Amniotic stem cell (primary cell): ENCODE measurements around the gene UBXN10.
A peak's percentile ranks its signal among the peaks of the same experiment; 100 is the strongest.
"Not testable (repeated sequence)": the region's sequence is repeated elsewhere in the genome, so short reads cannot be mapped to it uniquely, and the experiment has no call there.

Experiments
- DNase-seq: peaks from one replicate; lab custom pipeline; 2025; lab: John Stamatoyannopoulos, UW

UBXN10 gene

DNA sequence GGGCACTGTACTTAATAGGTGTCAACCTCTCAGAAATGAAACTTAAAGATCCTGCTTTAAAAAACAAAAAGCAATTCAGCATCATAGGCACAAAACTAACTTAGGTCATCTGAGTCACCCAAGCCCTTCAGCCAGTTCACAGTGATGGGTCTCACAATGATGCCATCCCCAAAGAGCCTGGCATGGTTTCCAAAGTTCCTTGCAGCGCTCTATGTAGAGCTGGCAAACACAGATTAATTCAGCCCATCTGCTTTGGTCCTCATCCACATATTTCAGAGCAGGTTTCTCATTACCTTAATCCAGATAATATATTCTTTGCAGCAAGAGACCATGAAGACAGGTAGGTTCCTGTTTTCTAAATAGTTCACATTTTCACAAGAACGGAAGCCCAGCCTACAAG, 15.1 kb downstream of the UBXN10 start:
- DNase-seq: no peak

DNA sequence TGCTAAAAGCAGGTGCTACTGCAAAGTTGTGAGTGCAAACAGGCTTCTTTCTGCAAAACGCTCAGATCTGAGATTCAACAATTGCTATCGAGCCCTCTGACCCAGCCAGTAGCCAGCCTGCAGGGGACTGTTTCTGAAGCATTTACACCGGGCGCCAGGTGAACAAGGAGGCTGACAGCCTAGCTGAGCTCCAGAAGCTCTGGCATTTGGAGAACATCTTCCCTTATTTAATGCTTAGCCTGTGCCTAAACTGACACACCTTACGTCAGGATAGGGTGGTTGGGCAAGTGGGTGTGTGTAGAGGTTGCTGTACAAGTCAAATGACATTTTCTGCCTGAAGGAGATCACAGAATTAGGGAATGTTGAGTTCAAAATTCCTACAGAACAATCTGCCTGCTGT, 16.3 kb downstream of the UBXN10 start:
- no peak for DNase-seq

DNA sequence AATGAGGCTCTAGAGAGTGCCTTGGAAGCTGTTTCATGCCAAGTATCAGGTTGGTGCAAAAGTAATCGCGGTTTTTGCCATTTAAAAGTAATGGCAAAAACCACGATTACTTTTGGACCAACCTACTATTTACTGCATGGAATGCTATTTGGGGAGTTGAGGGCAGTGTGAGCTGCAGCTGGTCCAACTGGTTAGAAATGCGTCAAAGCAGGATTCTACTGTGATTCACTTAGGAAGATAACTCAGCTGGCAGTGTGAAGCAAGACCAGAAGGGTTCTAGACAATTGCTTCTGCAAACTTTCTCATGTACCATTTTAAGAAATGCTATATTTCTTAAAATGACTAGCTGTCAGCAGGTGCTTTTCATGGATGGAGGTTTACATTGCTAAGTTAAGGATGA, 21.6 kb downstream of the UBXN10 start:
- DNase-seq: no peak

DNA sequence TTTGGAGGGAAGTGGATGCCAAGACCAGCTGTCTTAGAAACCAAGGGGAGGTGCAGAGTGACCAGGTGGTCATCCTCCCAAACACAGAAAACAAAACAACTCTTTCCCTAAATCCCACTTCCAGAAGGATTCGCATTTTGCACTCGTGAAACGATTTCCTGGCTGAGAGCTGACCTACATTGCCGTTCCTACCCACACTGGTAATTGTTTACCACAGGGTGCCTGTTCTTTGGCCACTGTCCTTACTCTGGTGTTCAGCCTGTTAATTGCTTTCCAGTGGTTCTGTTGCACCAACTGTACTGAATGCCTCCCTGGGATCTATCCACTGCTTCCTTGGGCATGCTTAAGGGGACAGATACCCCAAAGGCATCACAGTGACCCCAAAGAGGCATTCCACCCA, 23.6 kb downstream of the UBXN10 start:
- DNase-seq: no peak

DNA sequence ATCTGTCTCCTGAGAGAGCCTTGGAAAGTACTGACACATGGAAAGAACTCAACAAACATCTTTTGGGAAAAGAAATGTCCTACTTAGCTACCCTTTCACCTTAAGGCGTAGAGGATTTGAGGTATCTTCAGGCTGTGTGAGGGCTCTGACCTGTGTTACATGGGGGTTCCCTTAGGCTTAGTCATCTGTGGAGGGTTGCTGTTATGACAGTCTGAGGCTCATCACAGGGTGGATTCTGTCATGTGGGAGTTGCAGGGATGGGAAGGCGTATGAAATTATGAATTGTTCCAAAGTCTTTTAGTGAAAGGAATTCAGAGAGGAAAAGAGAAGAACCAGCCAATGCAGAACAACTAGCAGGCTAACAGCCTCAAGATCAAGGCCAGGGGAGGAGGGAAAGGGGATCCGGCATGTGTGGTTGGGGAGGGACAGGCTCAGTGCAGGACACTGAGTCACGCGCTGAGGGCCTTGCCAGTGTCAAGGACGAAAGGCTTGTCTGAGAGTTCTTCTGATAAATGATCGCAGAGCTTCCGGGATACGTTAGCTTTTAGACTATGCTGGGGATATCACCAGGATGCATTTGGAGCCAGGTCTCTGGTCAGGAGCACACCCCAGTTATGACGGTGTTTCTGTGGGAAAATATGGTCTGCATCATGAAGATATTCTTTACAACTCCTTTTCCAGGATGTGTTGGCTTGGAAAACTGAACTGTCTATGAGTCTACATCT, 25.0 kb downstream of the UBXN10 start:
- DNase-seq: no peak

DNA sequence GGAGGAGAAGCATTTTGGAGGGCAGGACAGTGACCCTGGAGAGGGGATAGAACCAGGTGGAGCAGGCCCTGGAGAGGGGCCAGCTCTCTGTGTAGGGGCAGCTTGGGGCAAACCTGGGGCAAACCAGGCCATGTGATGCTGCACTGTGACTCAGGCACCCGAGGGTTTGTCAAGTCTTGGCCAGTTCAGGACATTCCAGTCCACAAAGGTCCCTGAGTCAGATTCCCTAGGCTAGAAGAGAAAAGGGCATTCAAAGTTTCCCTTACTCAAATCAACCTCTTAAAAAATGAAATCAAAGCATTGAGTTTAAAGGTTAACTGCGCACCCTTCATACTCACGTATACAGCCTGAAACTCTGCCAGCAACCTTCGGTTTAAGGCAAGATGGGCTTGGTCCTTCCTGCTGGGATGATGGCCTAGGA, 25.6 kb downstream of the UBXN10 start:
- no peak for DNase-seq

DNA sequence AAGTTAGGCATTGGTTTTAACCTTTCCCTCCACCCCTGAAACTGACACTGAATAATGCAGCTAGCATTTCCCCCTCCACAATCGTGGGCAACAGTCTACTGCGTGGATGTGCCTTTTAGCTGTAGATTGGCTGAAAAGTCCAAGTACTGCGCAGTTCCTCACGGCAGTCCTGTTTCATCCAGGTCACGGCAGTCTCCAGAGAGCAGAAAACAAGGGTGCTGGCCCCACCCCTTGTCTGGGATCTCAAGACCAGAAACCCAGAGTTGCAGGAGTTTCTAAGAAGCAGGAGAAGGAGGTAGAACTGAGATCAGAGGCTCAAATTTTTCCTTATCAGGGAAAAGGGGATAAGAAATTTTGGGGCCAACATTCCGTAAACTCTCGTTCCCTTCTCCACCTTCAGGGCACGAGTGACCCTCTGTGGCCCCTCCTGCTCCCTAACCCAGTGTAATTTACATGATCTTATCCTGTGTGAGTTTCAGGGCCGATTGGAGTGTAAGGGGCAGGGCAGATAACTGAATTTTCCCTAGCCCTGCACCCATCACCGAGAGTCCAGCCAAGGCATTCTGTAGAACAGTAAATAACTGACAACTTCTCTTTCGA, 26.3 kb downstream of the UBXN10 start:
- DNase-seq: no peak

DNA sequence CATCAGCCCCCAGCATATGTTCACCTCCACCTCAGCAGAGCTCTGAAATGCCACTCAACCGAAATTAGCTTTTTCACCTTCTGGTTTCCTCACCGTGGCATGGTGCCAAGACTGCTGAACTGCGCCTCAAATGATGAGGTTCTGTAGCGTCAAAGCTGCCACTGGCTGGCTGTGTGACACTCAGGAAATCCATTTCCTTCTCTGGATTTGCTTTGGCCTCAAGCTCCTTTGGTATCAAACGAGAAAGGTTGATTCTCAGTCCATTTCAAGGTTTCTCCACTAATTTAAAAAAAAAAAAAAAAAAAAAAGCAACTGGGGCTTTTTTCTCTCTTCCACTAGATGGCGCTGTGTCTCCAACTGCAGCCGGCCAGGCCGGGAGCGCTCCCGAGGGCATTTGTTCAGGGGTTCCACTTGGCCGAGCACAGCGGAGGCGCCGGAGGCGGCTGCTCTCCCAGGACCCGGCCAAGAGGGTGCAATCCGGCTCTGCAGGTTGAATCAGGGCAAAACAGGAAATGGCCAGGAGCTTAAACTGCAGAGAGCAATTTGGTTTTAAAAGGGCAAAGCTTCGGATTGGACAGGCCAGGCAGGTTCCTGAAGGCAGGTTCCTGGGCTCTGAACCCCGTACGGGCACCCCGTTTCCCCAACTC, 26.9 kb downstream of the UBXN10 start:
- DNase-seq: peak; percentile 11

DNA sequence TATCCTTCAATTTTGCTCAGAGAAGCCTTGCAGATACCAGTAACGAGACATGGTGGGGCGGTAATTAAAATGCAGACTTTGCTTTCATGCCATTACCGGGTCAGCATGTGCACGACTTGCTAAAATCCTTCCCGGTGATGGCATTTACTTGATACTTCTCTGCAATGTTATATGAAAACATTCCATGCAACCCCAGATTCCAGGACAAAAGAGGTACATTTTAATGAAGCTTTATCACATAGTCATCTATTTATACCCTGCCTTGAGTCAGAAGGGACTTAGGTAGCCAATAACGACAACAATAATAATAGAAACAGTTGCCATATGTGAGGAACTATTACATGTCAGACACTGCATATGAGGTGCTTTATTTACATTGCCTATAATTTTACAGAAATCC, 29.8 kb downstream of the UBXN10 start:
- DNase-seq: no peak

DNA sequence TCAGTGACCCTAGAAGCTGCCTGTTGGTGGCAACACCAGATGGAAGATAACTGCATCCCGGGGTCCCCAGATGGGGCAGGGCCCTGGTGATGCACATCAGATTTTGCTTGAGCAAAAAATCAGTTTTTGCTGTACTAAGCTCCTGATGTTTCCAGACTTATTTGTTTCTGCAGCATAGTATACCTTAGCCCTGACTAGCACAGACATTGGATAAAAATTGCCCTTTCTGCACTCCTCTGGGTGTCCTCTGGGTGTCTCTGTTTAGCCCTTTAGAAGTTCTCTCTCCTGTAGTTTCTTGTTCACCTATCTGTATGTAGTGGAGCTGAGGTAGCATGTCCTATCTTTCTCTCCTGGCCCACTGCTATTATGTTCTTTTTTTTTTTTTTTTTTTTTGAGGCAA, 30.7 kb downstream of the UBXN10 start:
- no peak for DNase-seq

DNA sequence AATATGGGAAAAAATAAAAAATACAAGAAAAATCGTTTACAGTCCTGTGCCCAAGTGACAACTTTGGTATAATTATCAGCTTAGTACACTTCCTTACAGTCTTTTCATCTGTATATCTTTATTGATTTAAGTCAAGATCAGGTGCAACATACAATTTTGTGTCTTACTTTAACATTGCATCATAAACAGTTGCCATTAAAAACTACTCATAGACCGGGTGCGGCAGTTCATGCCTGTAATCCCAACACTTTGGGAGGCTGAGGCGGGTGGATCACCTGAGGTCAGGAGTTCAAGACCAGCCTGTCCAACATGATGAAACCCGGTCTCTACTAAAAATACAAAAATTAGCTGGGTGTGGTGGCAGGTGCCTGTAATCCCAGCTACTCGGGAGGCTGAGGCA, 33.2 kb downstream of the UBXN10 start:
- DNase-seq: not testable (repeated sequence)

DNA sequence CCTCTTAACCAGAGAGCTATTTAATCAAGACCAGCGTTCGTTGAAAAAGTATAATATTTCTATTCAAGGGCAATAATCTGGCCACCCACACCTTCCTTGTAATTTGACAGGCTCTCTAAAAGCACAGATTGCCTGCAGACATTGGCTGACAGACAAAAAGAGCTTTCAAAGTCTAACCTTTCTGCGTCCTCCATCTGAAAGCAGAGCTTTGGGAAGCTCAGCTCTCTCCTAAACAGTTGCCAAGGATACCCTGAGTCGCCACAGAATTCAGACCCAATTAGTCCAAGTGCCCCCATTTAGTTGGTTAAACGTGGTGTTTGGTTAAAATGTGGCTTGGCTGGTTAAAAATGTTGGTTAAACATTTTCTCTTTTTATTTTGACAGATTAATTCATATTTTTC, 34.1 kb downstream of the UBXN10 start:
- no peak for DNase-seq

DNA sequence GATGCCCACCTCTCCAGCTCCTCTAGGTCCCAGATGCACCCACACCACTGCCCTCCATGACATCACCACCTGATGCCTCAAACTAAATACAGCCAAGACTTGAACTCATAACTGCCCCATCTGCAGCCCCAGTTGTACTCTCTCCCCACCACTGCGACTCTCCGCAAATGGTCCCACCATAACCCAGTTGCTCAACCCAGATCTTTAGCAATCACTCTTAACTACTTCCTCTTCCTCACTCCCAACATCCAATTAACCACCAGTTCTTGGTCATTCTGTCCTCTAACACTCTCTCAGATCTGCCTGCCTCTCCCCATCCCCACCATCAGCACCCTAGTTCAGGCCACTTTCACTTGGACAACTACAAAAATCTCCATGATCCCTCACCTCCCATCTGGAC, 37.2 kb downstream of the UBXN10 start:
- no peak for DNase-seq

DNA sequence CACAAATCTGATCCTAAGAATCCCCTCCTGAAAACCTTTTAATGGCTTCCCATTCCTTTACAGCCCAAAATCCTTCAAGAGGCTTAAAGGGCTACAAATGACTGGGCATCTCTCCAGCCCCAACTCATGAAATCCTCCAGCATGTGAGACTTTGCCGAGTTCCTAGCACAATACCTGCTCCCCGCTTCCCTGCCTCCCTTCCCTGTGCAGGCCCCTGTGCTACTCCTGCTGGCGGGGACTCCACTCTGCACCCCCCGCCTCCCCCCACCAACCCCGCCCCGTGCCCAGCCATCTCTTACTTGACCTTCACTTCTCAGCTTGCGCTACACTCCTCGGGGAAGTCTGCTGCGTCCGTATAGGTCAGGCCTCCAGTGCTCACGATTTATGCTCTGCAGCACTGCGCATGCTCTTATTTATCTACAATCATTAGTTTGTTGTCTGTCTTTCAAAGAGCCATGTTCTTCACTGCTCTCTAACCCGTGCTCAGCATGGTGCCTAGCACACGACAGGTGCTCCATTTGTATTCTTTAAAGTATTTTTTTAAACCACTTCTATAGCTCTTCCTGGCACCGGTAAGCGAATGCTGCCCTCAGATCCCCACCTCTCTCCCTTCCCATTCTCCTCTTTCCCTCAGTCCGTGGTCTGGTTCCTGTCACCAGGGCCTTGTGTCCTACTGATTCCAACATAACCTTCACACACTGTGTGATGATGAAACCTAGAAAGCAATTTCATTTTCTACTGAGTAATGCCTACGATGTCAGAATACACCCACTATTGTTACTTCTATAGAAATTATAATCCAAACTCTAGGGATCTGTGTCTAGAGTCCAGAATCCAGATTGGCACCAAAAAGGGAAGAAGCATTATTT, 37.9 kb downstream of the UBXN10 start:
- no peak for DNase-seq

DNA sequence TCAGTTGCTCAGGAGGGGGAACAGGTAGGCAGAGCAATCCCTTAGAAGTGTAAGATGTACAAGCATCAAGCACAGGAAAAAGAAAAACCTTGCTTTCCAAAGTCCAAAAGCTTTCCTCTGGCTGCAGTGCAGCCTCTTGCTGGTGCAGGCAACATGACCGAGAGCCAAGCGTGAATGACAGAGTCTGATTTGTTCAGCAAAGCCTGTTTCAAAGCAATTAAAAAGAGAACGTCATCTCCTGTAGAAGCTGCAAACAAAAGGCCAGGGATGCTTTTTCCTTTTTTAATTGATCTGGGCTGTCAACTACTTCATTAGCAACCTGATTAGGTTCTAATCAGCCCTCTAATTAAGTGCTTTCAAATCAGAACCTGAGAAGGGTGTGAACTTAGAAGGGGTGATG, 38.6 kb downstream of the UBXN10 start:
- DNase-seq: no peak

DNA sequence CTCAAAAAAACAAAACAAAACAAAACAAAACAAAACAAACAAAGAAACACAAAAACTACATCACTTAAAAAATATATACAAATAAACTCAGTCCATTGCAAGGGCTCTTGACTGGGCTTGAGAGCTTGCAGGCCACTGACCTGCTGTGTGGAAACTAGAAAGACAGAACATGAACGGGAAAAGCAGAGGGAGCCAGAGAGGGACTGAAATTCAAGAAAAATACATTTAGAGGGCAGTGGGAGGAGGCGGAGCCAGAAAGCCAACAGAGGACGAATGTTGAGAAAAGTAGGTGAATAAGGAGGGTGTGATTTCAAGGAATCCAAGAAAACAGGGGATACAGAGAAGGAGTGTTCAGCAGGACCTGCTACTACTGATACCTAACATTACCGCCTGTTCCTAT, 41.8 kb downstream of the UBXN10 start:
- no peak for DNase-seq

DNA sequence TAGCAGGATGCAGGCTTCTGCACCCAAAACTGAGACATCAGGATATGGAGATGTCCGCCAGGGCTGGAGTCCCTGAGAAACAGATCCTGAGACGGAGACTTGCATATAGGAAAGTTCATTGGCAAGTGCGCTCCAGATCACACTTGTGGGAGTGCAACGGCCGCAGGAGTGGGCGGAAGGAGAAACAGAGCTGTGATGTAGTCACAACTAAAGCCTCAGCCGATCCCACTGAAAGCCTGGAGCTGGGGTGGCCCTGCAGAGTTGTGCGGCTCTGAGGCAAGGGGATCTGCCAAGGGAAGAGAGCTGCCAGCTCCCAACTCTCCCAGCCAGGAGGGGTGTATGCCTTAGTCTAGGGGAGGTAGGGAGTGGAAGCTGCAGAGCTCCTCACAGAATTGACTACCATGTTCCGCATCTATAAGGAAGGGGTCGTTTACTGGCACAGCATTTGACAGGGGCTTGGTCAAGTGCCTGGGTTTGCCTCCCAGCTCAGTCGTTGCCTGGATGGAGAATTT, 42.5 kb downstream of the UBXN10 start:
- DNase-seq: no peak

DNA sequence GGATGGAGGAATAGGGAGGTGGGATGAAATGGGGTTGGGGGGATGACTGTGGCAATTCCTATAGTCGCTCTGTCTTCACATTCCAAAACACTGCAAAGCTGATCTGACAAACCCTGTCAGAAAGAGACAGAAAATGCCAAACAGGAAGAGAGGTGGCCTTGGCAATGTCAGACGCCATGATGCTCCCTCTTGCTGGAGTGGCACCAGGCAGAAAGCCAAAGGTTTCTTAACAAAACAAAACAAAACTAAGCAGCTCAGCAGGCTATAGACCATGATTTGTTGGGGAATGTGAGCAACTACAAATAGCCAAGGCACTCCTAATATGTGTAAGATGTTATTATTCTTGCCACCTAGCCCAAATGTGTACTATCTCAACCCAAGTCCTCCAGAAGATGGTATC, 43.3 kb downstream of the UBXN10 start:
- no peak for DNase-seq

DNA sequence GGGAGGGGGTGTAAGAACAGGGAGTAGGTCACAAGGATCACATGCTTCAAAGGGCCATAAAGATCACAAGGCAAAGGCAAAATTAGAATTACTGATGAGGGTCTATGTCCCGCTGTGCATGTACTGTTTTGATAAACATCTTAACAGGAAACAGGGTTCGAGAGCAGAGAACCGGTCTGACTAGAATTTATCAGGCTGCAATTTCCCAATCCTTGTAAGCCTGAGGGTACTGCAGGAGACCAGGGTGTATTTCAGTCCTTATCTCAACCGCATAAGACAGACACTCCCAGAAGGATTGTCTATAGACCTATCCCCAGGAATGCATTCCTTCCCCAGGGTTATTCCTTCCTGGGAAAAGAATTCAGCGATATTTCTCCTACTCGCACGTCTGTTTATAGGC, 46.7 kb downstream of the UBXN10 start:
- not testable (repeated sequence) for DNase-seq

DNA sequence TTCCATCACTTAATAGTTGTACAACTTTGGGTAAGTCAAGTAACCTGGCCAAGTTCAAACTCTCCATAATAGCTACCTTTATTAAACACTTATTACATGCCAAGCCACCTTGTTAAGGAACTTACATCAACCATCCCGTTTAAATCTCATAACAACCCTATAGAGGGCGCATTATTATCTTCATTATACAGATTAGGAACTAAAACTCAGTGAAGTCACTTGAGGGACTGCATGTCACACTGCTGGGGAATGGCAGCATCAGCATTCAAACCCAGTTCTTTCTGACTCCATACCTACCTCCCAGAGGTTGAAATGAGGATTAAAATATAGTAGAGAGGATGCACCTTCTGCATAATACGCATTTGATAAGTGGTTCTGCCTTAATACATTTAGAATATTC, 47.5 kb downstream of the UBXN10 start:
- peak; percentile 45 for DNase-seq

DNA sequence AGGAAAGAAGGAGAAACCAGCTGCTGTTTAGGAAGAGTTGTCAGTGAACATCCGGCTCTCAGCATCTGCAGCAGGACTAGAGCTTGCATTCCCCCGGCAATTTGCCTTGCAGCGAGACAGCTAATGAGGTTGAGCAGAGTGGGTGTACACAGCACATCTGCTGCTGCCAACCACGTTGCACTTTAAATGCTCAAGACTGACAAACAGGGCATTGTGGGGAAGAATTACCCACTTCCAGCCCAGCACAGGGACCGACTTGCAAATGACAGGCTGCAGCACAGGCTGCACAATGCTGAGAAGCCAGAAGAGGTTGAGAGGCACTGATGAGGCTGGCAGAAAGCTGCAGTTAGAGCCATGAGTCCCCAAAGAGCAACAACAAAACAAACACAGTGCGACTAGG, 48.0 kb downstream of the UBXN10 start:
- DNase-seq: no peak

DNA sequence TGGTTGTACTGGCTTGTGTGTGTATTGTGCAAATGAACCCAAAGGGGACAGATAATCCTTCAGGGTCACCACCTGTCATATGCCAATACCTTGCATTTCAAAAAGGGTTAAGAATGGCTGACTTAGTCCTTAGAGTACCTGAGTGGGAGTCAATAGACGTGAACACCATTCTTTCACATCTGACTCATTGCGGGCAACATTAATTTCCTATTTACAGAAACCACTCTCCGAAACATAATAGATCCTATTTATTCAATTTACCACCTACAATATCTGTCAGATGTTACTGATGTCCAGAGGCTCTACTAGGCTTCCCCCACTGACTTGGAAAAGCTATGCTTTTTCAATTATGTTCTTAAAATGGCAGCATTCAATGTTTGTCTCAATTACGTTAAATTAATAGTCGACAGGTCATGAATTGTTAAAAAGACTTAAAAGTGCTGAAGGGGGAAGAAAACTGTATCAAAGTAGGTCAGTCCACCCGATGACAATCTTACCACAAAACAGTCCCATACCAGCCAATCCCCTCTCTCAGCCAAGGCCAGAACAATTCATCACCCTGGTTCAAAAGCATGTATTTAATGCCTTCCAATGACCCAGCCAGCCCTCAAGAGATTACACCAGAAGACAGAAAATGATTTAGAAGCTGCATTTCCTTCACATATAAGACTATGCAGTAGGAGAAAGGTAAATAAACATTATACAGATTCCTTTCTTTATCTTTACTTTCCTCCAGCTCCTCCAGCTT, 49.1 kb downstream of the UBXN10 start:
- no peak for DNase-seq
